GM18868 (cell line): Measurements from ENCODE around the gene REC8.
"Not testable (repeated sequence)": the region's sequence is repeated elsewhere in the genome, so short reads cannot be mapped to it uniquely, and the experiment has no call there.

Source experiments
- ATAC-seq: cut with Tn5 transposase; IDR thresholded peaks from one replicate; pipeline ENCODE4 v1.9.1; 2021; ENCODE audit warnings: mild to moderate bottlenecking, moderate library complexity; ENCODE audit not compliant: unreplicated experiment

The REC8 gene

GRCh38 chr14:24198814-24199524 lies 27.1 kb downstream of the REC8 start:
- ATAC-seq = no peak

GRCh38 chr14:24202538-24202937 lies 30.7 kb downstream of the REC8 start:
- not testable (repeated sequence) for ATAC-seq

- not testable (repeated sequence) for ATAC-seq
These were observed 31.5 kb downstream of the REC8 start for GRCh38 chr14:24203249-24203886.

DNA sequence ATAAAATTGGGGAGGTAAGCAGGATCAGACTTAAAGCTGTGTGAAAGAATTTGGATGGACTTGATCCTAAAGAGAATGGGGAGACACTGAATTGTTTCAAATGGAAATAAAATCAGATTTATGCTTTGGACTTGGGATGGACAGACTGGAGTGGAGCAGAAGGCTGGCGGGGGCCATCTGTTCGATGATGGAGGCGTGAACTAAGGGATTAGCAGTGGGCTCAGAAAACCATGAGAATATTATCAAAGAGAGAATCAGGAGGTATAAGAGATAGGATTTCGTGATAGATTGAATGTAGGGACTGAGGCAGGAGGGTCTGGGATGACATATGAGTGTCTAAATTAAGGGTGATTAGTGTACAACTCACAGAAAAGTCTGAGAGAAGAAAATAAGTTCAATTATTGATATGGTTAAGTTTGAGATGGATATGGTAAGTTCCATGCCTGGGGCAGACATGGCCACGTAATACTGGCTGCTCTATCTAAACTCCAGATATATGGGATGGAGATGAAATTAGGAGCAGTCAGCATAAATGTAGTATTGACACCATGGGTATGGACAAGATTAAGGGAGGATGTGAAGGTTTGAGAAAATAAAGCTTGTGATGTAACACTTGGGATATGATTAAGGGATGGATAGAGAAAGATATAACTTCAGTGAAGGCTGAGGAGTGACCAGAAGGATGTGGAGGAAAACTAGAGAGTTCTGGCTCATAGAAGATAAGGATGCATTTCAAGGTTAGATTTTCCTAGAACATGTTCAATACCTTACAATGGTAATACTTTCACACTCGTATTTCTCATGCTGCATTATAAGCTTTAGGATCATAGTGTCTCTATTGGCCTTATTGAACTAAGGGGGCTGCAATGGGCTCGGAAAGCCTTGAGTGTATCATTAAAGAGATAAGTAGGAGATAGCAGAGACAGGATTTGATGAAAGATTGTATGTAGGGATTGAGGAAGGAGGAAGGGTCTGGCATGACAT lies 32.6 kb downstream of the REC8 start:
- ATAC-seq = no peak

DNA sequence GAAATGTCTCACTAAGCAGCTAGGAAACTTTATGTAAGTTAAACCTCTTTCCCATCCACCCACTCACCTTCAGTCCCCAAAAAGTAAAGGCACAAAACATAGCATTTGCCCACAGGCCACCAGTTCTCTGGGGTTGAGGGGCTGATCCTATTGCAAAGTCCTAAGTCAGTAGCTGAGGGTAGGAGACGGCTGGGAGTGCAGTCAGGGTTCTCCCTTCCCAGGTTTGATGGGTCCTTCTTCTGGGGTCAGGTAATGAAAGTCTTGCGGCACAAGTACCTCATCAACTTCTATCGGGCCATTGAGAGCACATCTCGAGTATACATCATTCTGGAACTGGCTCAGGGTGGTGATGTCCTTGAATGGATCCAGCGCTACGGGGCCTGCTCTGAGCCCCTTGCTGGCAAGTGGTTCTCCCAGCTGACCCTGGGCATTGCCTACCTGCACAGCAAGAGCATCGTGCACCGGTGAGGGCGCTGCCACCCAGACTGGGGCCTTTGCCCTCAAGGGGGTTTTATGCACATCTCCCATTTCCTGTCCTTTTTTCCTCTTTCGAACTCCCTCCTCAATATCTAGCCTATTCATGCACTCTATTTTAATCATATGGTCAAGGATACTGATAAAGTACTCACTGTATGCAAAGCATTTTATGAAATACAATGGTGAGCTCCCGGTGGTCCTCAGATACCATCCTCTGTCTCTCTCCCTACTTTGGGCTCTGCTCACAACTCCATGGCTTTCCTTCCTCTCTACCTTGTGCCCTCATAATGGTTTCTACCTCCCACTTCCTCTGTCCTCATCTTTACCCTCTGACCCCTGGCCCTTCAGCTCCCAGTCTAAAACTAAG lies 34.6 kb downstream of the REC8 start:
- no peak for ATAC-seq

DNA sequence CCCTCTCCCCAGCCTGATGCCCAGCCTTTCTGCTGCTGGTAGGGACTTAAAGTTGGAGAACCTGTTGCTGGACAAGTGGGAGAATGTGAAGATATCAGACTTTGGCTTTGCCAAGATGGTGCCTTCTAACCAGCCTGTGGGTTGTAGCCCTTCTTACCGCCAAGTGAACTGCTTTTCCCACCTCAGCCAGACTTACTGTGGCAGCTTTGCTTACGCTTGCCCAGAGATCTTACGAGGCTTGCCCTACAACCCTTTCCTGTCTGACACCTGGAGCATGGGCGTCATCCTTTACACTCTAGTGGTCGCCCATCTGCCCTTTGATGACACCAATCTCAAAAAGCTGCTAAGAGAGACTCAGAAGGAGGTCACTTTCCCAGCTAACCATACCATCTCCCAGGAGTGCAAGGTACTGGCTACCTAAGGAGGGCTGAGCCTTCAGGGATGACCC lies 35.2 kb downstream of the REC8 start:
- no peak for ATAC-seq

GRCh38 chr14:24207625-24208024 lies 35.7 kb downstream of the REC8 start:
- no peak for ATAC-seq

DNA sequence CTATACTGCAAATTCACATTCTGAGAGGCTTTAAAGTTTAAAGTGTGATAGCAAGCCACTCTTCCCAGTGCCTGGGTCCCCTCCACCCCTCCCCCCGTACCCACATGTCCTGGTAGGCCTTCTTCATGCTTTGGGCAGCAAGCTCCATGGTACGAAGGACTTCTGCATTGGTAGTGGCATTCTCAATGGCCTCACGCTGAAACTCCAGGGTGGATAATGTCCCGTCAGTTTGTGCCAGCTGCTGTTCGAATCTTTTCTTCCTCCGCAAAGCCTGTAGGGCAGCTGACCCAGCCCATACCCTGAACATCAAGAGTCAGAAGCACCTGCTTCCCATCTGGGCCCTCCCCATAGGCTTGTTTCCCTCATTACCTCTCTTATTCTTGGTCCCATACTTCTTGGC lies 39.4 kb downstream of the REC8 start:
- ATAC-seq = no peak

DNA sequence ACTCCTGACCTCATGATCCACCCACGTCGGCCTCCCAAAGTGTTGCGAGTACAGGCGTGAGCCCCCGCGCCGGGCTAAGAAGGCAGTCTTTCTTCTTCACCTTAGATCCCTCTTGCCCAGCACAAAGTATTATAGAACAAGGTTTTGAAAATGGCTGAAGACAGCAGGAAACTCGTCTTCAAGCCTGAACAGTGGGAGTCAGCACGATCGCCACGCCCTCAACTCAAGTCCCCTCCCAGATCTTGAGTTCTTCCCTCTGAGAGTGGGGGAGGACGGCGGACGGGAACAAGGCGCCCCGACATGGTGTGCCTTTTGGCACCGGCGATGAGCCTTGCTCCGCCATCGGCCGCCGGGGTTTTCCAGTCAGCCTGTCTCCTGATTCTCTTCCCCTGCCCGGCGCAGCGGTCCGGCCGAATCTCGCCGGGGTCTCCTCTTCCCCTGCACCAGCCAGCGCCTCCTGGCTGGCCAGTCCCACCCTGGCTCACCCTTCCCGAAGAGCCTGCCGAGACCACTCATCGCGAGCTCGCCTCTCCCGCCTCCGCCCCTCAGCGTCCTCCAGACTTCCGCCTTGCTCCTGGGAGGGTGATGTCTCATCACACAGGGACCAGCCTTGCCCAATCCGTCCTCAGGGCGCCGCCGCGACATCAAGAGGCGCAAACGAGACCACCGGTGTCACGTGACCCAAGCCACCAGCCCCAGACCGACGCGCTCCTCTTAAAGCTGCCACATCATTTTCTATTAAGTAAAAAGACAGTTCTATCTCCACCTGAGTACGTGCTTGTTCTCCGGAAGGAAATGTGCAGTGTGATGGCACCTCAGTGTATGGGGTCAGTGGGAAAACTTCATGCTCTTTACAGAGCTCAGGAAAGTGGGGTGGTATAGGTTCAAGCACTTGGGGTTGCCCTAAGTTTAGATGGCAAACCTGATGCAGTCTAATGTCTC lies 41.3 kb downstream of the REC8 start, which contains the start of gene CHMP4A:
CHMP4A (minus strand) TSS at position 565 of the 942 bp plus-strand sequence; CDS start at position 516, 49 bp downstream.
- ATAC-seq = peak; percentile 84

- no peak for ATAC-seq
These were observed 42.2 kb downstream of the REC8 start for GRCh38 chr14:24213866-24214662.

GRCh38 chr14:24215495-24216344 lies 43.8 kb downstream of the REC8 start, which contains the start of gene MDP1:
MDP1 (minus strand) TSS chr14:24216066; CDS start chr14:24215955, 111 bp downstream.
- ATAC-seq = peak; percentile 68

DNA sequence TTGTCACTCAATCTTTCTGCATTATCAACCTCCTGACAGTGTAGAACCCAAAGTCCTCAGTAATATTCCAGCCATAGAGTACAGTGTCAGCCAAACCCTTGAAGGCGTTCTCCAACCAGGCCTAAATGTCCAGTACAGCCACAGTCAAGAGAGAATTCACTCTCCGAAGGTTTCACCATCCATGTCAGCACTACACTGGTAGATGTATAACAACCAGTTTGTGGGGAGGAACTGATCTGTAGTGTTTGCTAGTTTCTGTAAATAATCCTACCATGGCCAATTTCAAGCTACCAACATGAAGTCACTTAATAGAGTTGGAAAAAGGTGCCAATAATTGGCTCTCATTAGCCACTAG lies 44.4 kb downstream of the REC8 start:
- no peak for ATAC-seq

GRCh38 chr14:24216876-24217275 lies 45.0 kb downstream of the REC8 start:
- ATAC-seq = not testable (repeated sequence)

DNA sequence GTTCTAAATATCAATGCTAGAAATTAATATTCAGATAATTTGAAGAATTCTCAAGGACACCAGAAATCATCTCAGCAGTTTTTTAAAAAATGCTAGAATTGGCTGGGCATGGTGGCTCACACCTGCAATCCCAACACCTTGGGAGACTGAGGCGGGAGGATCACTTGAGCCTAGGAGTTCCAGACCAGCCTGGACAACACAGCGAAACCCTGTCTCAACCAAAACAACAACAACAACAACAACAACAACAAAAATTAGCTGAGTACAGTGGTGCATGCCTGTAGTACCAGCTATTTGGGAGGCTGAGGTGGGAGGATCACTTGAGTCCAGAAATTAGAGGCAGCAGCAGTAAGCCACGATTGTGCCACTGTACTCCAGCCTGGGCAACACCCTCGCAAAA lies 47.2 kb downstream of the REC8 start:
- ATAC-seq = no peak

GRCh38 chr14:24219521-24219920 lies 47.6 kb downstream of the REC8 start:
- ATAC-seq = no peak

GRCh38 chr14:24222987-24223386 lies 51.1 kb downstream of the REC8 start:
- not testable (repeated sequence) for ATAC-seq

DNA sequence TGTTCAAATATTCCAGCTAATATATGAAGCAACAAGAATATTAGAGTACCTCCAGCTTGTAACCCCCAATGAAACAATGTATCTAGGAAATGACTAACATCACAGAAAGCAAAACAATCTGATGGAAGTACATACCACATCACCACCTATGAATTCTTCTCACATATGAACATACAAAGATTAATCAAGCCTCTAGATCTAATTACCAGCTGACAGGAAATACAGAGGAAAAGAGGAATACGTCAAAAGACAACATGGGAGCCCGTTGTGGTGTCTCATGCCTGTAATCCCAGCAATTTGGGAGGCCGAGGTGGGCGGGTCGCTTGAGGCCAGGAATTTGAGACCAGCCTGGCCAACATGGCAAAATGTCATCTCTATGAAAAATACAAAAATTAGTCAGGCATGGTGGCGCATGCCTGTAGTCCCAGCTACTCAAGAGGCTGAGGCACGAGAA lies 52.8 kb downstream of the REC8 start:
- no peak for ATAC-seq
